ENCODE results near the gene GRXCR1. TPM values are rescaled to one million over a fixed set of nuclear protein-coding genes. Genes with fewer than 3 reads are reported as not detected.

The GRXCR1 gene
- total RNA-seq, 1 experiment from 2014 or later = not detected

GRCh38 chr4:42995343-42995944 lies 102.9 kb downstream of the GRXCR1 start:
- no peak overlapping the region for H3K18ac ChIP-seq (ENCODE audit: insufficient read length, low read depth, low read length)
- H2AK5ac ChIP-seq (ENCODE audit: insufficient read length, low read length) = no peak overlapping the region
- peaks cover 2 to 8% (median 2%) of the 10 kb centered on the region in 3 experiments; a peak in 3 of 7 replicates for H3K36me3 Mint-ChIP-seq (ENCODE audit: insufficient read depth in 1 of 3, low read depth in 3 of 3)
- H4K8ac ChIP-seq (replicated peaks; ENCODE audit: insufficient read length, low read depth, low read length) = no peak overlapping the region
- no peak overlapping the region for H3K14ac ChIP-seq (ENCODE audit: insufficient read depth, low read length)
- no peak overlapping the region for H2BK20ac ChIP-seq (ENCODE audit: low read depth, low read length, poor library complexity, severe bottlenecking)
- no peak overlapping the region for H3T11ph ChIP-seq (ENCODE audit: low read length)
- H3K27ac Mint-ChIP-seq = no peak overlapping the region
- H4K20me1 ChIP-seq (ENCODE audit: control insufficient read depth, insufficient read depth, insufficient read length) = no peaks in the 10 kb centered on the region
- H3K79me2 ChIP-seq (ENCODE audit: insufficient read depth, low read length) = no peaks in the 10 kb centered on the region
- peaks cover 3 to 7% of the 10 kb centered on the region in 2 experiments; a peak in 4 of 5 replicates for H3K9me3 Mint-ChIP-seq
- no peak overlapping the region for H3K56ac ChIP-seq (ENCODE audit: insufficient read length, low read depth, low read length)
- no peak overlapping the region for H3K27ac ChIP-seq (ENCODE audit: insufficient read length, low read depth, low read length)
- H3K4me1 ChIP-seq (ENCODE audit: insufficient read depth, low read length) = no peaks in the 10 kb centered on the region
- no peaks in the 10 kb centered on the region for H3K79me1 ChIP-seq (ENCODE audit: insufficient read depth, low read depth, low read length, poor library complexity, severe bottlenecking)
- TF ChIP-seq CTCF (conservative IDR thresholded peaks at IDR 0.05) = peak; percentile 86
- no peak overlapping the region for H2BK15ac ChIP-seq (ENCODE audit: low read depth, low read length)
- H3K23ac ChIP-seq (ENCODE audit: insufficient read length, low read depth, low read length) = no peak overlapping the region
- no peaks in the 10 kb centered on the region for H3K23me2 ChIP-seq (ENCODE audit: insufficient read length, low read depth, low read length, poor library complexity, severe bottlenecking)
- H3K4me2 ChIP-seq (ENCODE audit: insufficient read depth, insufficient read length, low read length) = no peak overlapping the region
- H3K9ac ChIP-seq (ENCODE audit: extremely low read depth, insufficient read length, low read length) = no peak overlapping the region
- H3K4me3 Mint-ChIP-seq = no peak overlapping the region
- no peak overlapping the region for H2BK120ac ChIP-seq (ENCODE audit: low read depth, low read length, poor library complexity, severe bottlenecking)
- no peak overlapping the region for H2BK12ac ChIP-seq (ENCODE audit: insufficient read length, low read depth, low read length)
- no peaks in the 10 kb centered on the region for H3K27me3 Mint-ChIP-seq (ENCODE audit: low read depth)
- H2BK5ac ChIP-seq (ENCODE audit: insufficient read length, low read length) = no peak overlapping the region
- no CpG with 5 or more reads among the region's 6 CpGs for WGBS (ENCODE audit: extremely low coverage, insufficient read length, low lambda C conversion rate)
- peaks cover 4 to 6% of the 10 kb centered on the region in 2 experiments; a peak in 2 of 4 replicates for H3K4me1 Mint-ChIP-seq
- no peaks in the 10 kb centered on the region for H3K9me3 ChIP-seq (ENCODE audit: control insufficient read depth, low read depth, low read length)
- no peak overlapping the region for H3K4ac ChIP-seq (ENCODE audit: low read depth, low read length)
- no peak overlapping the region for H4K91ac ChIP-seq (ENCODE audit: insufficient read length, low read depth, low read length)
- H4K5ac ChIP-seq (ENCODE audit: insufficient read length, low read depth, low read length) = no peak overlapping the region
- no peaks in the 10 kb centered on the region for H3K27me3 ChIP-seq (ENCODE audit: insufficient read depth, low read length)
- no peak overlapping the region for H2AFZ ChIP-seq (ENCODE audit: low read length)
- DNase-seq = no peak

Data from H9 (cell line).